HepG2 (cell line): ENCODE data around the gene FLT3LG. TPM values are rescaled to one million over a fixed set of nuclear protein-coding genes. Genes with fewer than 3 reads are reported as not detected.
A peak's percentile ranks its signal among the peaks of the same experiment; 100 is the strongest.

ENCODE experiments used
- AKNA ChIP-seq: sonication (generic); formaldehyde crosslinking; IDR thresholded peaks from 2 replicates; pipeline ENCODE4 v1.4.0; 2020; ENCODE audit warnings: missing genetic modification reagents, borderline replicate concordance
- BCL3 ChIP-seq: sonication (generic); formaldehyde crosslinking; IDR thresholded peaks from 2 replicates; pipeline ENCODE4 v1.5.1; 2020; ENCODE audit warnings: mild to moderate bottlenecking, missing genetic modification reagents, moderate library complexity
- BORCS8-MEF2B ChIP-seq: sonication (generic); formaldehyde crosslinking; IDR thresholded peaks from 2 replicates; pipeline ENCODE4 v1.8.0; 2022; ENCODE audit warnings: mild to moderate bottlenecking, missing genetic modification reagents
- CCDC6 ChIP-seq: sonication (generic); formaldehyde crosslinking; IDR thresholded peaks from 2 replicates; pipeline ENCODE4 v1.8.1; 2022; ENCODE audit warnings: mild to moderate bottlenecking, missing genetic modification reagents, moderate library complexity
- MLLT10 ChIP-seq: sonication (generic); formaldehyde crosslinking; IDR thresholded peaks from 2 replicates; pipeline ENCODE4 v1.4.0; 2020; ENCODE audit warnings: missing genetic modification reagents
- MTA3 ChIP-seq: sonication (generic); formaldehyde crosslinking; IDR thresholded peaks from 2 replicates; pipeline ENCODE4 v1.4.0; 2020; ENCODE audit warnings: missing genetic modification reagents
- NPAS2 ChIP-seq: sonication (generic); formaldehyde crosslinking; IDR thresholded peaks from 2 replicates; pipeline ENCODE4 v1.8.0; 2022; ENCODE audit warnings: mild to moderate bottlenecking, missing genetic modification reagents, borderline replicate concordance
- PHF5A ChIP-seq: IDR thresholded peaks from one replicate; pipeline ENCODE4 v1.6.1; 2018; ENCODE audit warnings: low read depth, missing genetic modification reagents; ENCODE audit not compliant: unreplicated experiment
- SP2 ChIP-seq: sonication (generic); formaldehyde crosslinking; IDR thresholded peaks from 2 replicates; pipeline ENCODE4 v1.5.1; 2020; ENCODE audit warnings: mild to moderate bottlenecking, missing genetic modification reagents
- TBP ChIP-seq: sonication (generic); formaldehyde crosslinking; IDR thresholded peaks from 2 replicates; pipeline ENCODE4 v1.5.0; 2020; ENCODE audit warnings: missing genetic modification reagents
- XBP1 ChIP-seq: sonication (generic); formaldehyde crosslinking; IDR thresholded peaks from 2 replicates; pipeline ENCODE4 v1.5.0; 2020; ENCODE audit warnings: missing genetic modification reagents
- ZFYVE20 ChIP-seq: sonication (generic); formaldehyde crosslinking; IDR thresholded peaks from 2 replicates; pipeline ENCODE4 v1.8.0; 2023; ENCODE audit warnings: low read depth, mild to moderate bottlenecking, moderate library complexity, missing genetic modification reagents, borderline replicate concordance
- ZNF142 ChIP-seq: sonication (generic); formaldehyde crosslinking; IDR thresholded peaks from 2 replicates; pipeline ENCODE4 v1.4.0; 2020; ENCODE audit warnings: missing genetic modification reagents
- ZNF230 ChIP-seq: sonication (generic); formaldehyde crosslinking; IDR thresholded peaks from 2 replicates; pipeline ENCODE4 v1.4.0; 2020; ENCODE audit warnings: mild to moderate bottlenecking, missing genetic modification reagents
- ZNF362 ChIP-seq: sonication (generic); formaldehyde crosslinking; IDR thresholded peaks from 2 replicates; pipeline ENCODE4 v1.4.0; 2020; ENCODE audit warnings: missing genetic modification reagents, mild to moderate bottlenecking, borderline replicate concordance
- ZNF431 ChIP-seq: sonication (generic); formaldehyde crosslinking; IDR thresholded peaks from 2 replicates; pipeline ENCODE4 v1.9.0; 2022; ENCODE audit warnings: missing genetic modification reagents, low read depth, mild to moderate bottlenecking, borderline replicate concordance
- ZNF441 ChIP-seq: sonication (generic); formaldehyde crosslinking; IDR thresholded peaks from 2 replicates; pipeline ENCODE4 v1.7.0; 2021; ENCODE audit warnings: missing genetic modification reagents, borderline replicate concordance
- polyA plus RNA-seq, 8 experiments: library from polyadenylated mRNA; depleted of rRNA in 3 of 8; stranded (reverse) in 7 of 8; unstranded in 1 of 8; fragments of >200 nt; fragmentation: Illumina TruSeq in 4 of 8; extraction: Trizol in 4 of 8; gene quantifications; 2 replicates each; pipeline versions ENCODE4 v1.2.1 to v1.2.3, GENCODE V29; 2011 to 2016; ENCODE audit warnings: low read depth in 4 of 8, missing spikeins in 1 of 8, mixed read lengths in 1 of 8; ENCODE audit not compliant: insufficient read depth in 1 of 8
- total RNA-seq, 5 experiments: library from RNA; depleted of rRNA; stranded (reverse); fragments of >200 nt; fragmentation: Illumina TruSeq; extraction: Trizol; gene quantifications; 2 replicates each; pipeline ENCODE4 v1.2.3, GENCODE V29; 2016; ENCODE audit warnings: low read depth in 1 of 5

The FLT3LG gene
- total and polyA plus RNA-seq, 2 of the 13 experiments (the other 11 are each of a cell fraction or from before 2014, with no cell fraction given) = 1.5 to 2.6 TPM

- TF ChIP-seq BCL3 (CRISPR knock-in tag) (no peak), SP2 (CRISPR knock-in tag) (no peak), BORCS8-MEF2B (no peak), PHF5A (CRISPR knock-in tag) (peak; percentile 71), MTA3 (no peak), ZNF441 (CRISPR knock-in tag) (no peak), NPAS2 (CRISPR knock-in tag) (no peak), TBP (CRISPR knock-in tag) (no peak), AKNA (CRISPR knock-in tag) (no peak), CCDC6 (CRISPR knock-in tag) (no peak; the same call in 1 of the 2 replicates), ZNF431 (CRISPR knock-in tag) (no peak), XBP1 (CRISPR knock-in tag) (no peak), ZNF362 (CRISPR knock-in tag) (no peak; the same call in 1 of the 2 replicates), ZNF142 (CRISPR knock-in tag) (no peak), MLLT10 (CRISPR knock-in tag) (no peak; the same call in none of the 2 replicates), ZFYVE20 (CRISPR knock-in tag) (no peak), ZNF230 (no peak)
These were observed 15.7 kb downstream of the FLT3LG start (continued) for GRCh38 chr19:49489601-49490167.
